Measurements from ENCODE around the gene RPS27A.

GRCh38 chr2:55233658-55233940, 1.1 kb downstream of the RPS27A start:
- no peak for TF ChIP-seq CTCF (IDR thresholded peaks at IDR 0.05)
- no peak for TF ChIP-seq POLR2A (IDR thresholded peaks at IDR 0.05)
